ENCODE results near the gene PTPRT. TPM values are rescaled to one million over a fixed set of nuclear protein-coding genes. Genes with fewer than 3 reads are reported as not detected.

Gene PTPRT
- total and polyA plus RNA-seq, 2 donors (not counting 1 experiment from before 2014, with no cell fraction given) = not detected

DNA sequence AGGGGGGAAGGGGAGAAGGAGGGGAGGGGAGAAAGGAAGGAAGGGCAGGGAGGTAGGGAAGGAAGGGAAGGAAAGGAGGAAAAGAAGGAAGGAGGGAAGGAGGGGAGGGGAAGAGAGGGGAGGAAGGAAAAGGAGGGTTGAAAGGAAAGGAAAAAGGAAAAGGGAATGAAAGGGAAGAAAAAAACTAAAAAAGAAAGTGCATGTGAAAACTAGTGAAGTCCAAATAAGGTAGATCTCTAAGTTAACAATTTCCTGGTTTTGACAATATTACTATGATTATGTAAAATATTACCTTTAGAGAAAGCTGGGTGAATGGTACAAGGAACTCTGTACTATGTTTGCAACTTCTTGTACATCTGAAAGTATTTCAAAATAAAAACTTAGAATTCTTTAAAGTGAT is 132.4 kb downstream of the PTPRT start:
- Histone ChIP-seq H3K79me2 (ENCODE audit: control insufficient read depth, insufficient read depth, low read length) (no peaks in the 10 kb centered on the region), H3K9me3 (ENCODE audit: control insufficient read depth, insufficient read depth, low read depth, low read length) (no peaks in the 10 kb centered on the region), H3K36me3 (ENCODE audit: control insufficient read depth, insufficient read depth, low read length) (no peaks in the 10 kb centered on the region), H4K20me1 (ENCODE audit: control insufficient read depth, extremely low read depth, insufficient read depth, low read length) (no peaks in the 10 kb centered on the region), H3K4me1 (ENCODE audit: control insufficient read depth, extremely low read depth, insufficient read depth, low read length) (no peaks in the 10 kb centered on the region), H3K4me3 (replicated peaks in 1 of 4; ENCODE audit: control extremely low read depth in 1 of 4, insufficient read depth in 1 of 4, low read depth in 3 of 4, low read length in 4 of 4) (no peak overlapping the region), H3K4me2 (ENCODE audit: extremely low read depth, insufficient read depth, low read length) (no peak overlapping the region), H3K9ac (ENCODE audit: insufficient read depth, low read length) (no peak overlapping the region), H3K27me3 (ENCODE audit: control insufficient read depth, insufficient read depth, low read length) (no peaks in the 10 kb centered on the region), H2AFZ (ENCODE audit: low read length) (no peak overlapping the region), H3K27ac (ENCODE audit: insufficient read depth, low read length) (no peak overlapping the region)
- DNase-seq (ENCODE audit: low read depth in 2 of 2) = no peak
- TF ChIP-seq, protein P1, sequence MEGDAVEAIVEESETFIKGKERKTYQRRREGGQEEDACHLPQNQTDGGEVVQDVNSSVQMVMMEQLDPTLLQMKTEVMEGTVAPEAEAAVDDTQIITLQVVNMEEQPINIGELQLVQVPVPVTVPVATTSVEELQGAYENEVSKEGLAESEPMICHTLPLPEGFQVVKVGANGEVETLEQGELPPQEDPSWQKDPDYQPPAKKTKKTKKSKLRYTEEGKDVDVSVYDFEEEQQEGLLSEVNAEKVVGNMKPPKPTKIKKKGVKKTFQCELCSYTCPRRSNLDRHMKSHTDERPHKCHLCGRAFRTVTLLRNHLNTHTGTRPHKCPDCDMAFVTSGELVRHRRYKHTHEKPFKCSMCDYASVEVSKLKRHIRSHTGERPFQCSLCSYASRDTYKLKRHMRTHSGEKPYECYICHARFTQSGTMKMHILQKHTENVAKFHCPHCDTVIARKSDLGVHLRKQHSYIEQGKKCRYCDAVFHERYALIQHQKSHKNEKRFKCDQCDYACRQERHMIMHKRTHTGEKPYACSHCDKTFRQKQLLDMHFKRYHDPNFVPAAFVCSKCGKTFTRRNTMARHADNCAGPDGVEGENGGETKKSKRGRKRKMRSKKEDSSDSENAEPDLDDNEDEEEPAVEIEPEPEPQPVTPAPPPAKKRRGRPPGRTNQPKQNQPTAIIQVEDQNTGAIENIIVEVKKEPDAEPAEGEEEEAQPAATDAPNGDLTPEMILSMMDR (conservative IDR thresholded peaks at IDR 0.05 in 1 of 2, IDR thresholded peaks at IDR 0.05 in 1 of 2; ENCODE audit: low read depth in 1 of 2, low read length in 2 of 2) = no peak
- no peak for TF ChIP-seq EZH2 (IDR thresholded peaks at IDR 0.05; ENCODE audit: low read length, missing control alignments)

DNA sequence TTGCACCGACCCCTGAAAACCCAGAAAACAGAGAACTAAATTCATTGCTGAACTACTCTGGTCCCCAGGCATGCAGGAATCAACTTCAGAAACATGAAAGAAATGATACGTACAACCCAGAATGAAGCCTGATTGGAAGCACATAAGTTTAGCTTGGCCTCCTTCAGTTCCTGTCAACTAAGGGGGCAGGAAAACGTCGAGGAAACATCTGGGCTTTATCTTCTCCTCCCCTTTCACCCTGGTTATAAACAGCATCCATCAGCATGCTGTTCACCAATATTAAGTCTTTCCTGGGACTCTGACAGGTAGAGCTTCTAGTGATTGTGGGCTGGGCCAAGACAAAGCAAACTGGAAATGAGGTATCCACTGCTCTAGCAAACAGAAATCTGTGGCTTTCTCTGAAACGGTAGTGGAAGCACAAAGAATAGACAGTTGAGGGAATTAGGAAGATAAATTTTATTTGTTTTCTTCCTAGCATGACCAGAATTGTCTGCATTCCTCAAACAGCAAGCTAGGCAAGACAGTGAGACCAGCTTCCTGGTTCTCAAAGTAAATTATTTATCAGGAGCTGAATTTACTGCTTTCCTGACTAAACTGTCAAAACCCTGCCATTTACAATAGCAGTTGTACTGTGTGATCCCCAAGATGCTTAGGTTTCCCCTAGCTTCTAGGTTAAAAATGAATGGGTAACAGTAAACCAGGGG is 134.4 kb downstream of the PTPRT start:
- no peak overlapping the region for H3K4me3 ChIP-seq (replicated peaks in 1 of 4; ENCODE audit: control extremely low read depth in 1 of 4, insufficient read depth in 1 of 4, low read depth in 3 of 4, low read length in 4 of 4)
- no peak for TF ChIP-seq EZH2 (IDR thresholded peaks at IDR 0.05; ENCODE audit: low read length, missing control alignments)
- TF ChIP-seq, protein P1 (conservative IDR thresholded peaks at IDR 0.05 in 1 of 2, IDR thresholded peaks at IDR 0.05 in 1 of 2; ENCODE audit: low read depth in 1 of 2, low read length in 2 of 2) = no peak
- H3K4me1 ChIP-seq (ENCODE audit: control insufficient read depth, extremely low read depth, insufficient read depth, low read length) = no peaks in the 10 kb centered on the region
- no peaks in the 10 kb centered on the region for H3K9me3 ChIP-seq (ENCODE audit: control insufficient read depth, insufficient read depth, low read depth, low read length)
- H3K9ac ChIP-seq (ENCODE audit: insufficient read depth, low read length) = no peak overlapping the region
- no peaks in the 10 kb centered on the region for H3K27me3 ChIP-seq (ENCODE audit: control insufficient read depth, insufficient read depth, low read length)
- H3K27ac ChIP-seq (ENCODE audit: insufficient read depth, low read length) = no peak overlapping the region
- no peaks in the 10 kb centered on the region for H4K20me1 ChIP-seq (ENCODE audit: control insufficient read depth, extremely low read depth, insufficient read depth, low read length)
- H3K79me2 ChIP-seq (ENCODE audit: control insufficient read depth, insufficient read depth, low read length) = no peaks in the 10 kb centered on the region
- H3K36me3 ChIP-seq (ENCODE audit: control insufficient read depth, insufficient read depth, low read length) = no peaks in the 10 kb centered on the region
- DNase-seq (ENCODE audit: low read depth in 2 of 2) = no peak
- H2AFZ ChIP-seq (ENCODE audit: low read length) = no peak overlapping the region
- H3K4me2 ChIP-seq (ENCODE audit: extremely low read depth, insufficient read depth, low read length) = no peak overlapping the region

DNA sequence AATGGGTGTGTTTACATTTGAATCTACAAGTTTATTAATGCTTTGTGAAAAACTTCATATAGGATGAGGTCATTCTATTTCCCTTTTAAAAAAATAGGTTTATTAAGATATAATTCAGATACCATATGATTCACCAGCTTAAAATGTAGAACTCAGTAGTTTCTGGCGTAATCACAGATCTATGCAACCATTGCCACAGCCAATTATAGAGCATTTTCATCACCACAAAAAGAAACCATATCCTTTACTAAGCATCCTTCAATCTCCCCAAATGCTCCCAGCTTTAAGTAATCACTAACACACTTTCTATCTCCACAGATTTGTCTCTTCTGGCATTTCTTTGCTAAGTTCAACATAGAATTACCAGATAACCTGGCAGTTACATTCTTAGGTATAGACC is 137.2 kb downstream of the PTPRT start:
- Histone ChIP-seq H3K36me3 (ENCODE audit: control insufficient read depth, insufficient read depth, low read length) (no peaks in the 10 kb centered on the region), H3K4me3 (replicated peaks in 1 of 4; ENCODE audit: control extremely low read depth in 1 of 4, insufficient read depth in 1 of 4, low read depth in 3 of 4, low read length in 4 of 4) (no peak overlapping the region), H3K4me2 (ENCODE audit: extremely low read depth, insufficient read depth, low read length) (no peak overlapping the region), H3K27ac (ENCODE audit: insufficient read depth, low read length) (no peak overlapping the region), H2AFZ (ENCODE audit: low read length) (no peak overlapping the region), H3K9me3 (ENCODE audit: control insufficient read depth, insufficient read depth, low read depth, low read length) (no peaks in the 10 kb centered on the region), H3K27me3 (ENCODE audit: control insufficient read depth, insufficient read depth, low read length) (no peaks in the 10 kb centered on the region), H3K9ac (ENCODE audit: insufficient read depth, low read length) (no peak overlapping the region), H3K79me2 (ENCODE audit: control insufficient read depth, insufficient read depth, low read length) (no peaks in the 10 kb centered on the region), H4K20me1 (ENCODE audit: control insufficient read depth, extremely low read depth, insufficient read depth, low read length) (no peaks in the 10 kb centered on the region), H3K4me1 (ENCODE audit: control insufficient read depth, extremely low read depth, insufficient read depth, low read length) (no peaks in the 10 kb centered on the region)
- TF ChIP-seq, protein P1 (conservative IDR thresholded peaks at IDR 0.05 in 1 of 2, IDR thresholded peaks at IDR 0.05 in 1 of 2; ENCODE audit: low read depth in 1 of 2, low read length in 2 of 2) = no peak
- TF ChIP-seq EZH2 (IDR thresholded peaks at IDR 0.05; ENCODE audit: low read length, missing control alignments) = no peak
- DNase-seq (ENCODE audit: low read depth in 2 of 2) = no peak
